Measurements from ENCODE around the gene SMPD3. TPM values are rescaled to one million over a fixed set of nuclear protein-coding genes. Genes with fewer than 3 reads are reported as not detected.

SMPD3 gene
- total RNA-seq, 1 experiment from 2014 or later: 50.7 TPM

- no peak for DNase-seq (ENCODE audit: low spot score)
Observed at GRCh38 chr16:68472581-68472980, 24.3 kb upstream of the SMPD3 start.

GRCh38 chr16:68470461-68471150, 22.3 kb upstream of the SMPD3 start:
- DNase-seq (ENCODE audit: low spot score): no peak

GRCh38 chr16:68469796-68470460, 21.6 kb upstream of the SMPD3 start:
- DNase-seq (ENCODE audit: low spot score): no peak

DNA sequence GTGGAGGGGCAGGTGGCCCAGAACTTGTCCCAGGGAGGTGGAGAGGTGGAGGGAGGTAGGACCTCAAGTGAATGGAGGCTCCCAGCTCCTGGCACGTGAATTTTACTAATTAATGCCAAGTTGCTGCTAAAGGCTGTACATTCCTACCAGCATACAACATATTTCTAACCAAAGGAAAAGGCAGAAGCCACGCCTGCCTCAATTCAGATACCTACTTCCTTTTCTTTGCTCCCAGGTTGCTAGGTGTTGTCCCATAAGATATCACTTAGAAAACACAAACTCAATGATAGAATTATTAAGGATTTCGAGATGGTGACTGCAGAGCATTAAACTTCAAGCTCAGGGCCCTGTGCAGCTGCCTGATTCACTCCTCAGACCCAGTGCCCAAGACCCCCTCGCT, 20.5 kb upstream of the SMPD3 start:
- no peak for DNase-seq (ENCODE audit: low spot score)

- DNase-seq (ENCODE audit: low spot score): no peak
Observed at GRCh38 chr16:68466174-68466573, 17.9 kb upstream of the SMPD3 start.

GRCh38 chr16:68463904-68464303, 15.6 kb upstream of the SMPD3 start:
- DNase-seq (ENCODE audit: low spot score): no peak

DNA sequence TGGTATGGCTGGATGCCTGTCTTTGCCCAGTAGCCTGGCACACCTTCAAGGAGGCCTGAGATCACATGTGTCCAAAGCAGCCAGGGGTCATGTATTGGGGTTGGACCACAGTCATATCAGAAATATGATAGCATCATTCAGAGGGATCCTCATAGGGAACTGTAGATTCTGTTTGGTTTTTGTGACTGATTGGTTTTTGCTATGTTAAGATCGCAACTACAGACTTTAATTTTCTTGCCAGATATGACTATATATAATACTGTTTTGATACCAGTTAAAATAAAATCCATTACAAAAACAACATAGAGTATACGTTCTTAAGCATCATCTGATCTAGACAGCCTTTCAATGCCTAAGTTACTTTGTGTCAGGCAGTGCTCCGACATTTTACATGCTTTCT, 11.8 kb upstream of the SMPD3 start:
- DNase-seq (ENCODE audit: low spot score): no peak

DNA sequence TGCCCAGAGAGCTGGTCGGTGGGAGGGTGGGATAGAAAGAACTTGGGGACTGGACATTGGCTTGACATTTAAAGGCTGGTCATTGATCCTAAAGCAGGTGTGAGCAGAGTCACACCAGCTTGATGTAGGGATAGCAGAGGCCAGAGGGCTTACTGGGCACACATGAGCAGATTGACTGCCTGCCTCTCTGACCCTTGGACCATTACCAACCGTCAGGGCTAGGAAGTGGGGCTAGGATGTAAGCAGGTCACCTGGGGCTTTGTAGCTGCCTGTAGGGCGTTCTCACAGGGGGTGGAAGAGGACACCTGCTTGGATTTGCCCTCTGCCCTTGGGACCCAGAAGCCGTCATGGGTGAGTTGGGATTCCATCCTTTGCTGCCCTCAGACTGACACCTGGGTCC, 11.1 kb upstream of the SMPD3 start:
- DNase-seq (ENCODE audit: low spot score): no peak

DNA sequence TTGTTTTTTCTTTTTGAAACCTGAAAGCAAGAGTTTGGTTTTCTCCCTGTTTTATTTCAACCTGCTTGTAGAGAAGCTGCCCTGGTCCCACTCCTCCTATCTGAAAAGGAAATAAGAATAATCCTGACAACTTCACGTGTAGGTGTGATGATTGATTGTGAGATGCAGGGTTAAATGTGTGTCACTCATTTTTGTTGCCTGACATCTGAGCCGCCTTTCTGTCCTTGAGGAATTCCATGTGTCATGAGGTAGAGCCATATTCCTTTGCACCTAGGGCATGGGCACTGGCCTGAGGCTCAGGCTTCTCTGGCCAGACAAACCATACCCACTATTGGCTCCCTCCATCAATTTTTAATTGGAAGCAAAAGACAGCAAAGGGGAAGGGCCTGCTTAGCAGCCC, 10.2 kb upstream of the SMPD3 start:
- DNase-seq (ENCODE audit: low spot score): no peak

- no peak for DNase-seq (ENCODE audit: low spot score)
Observed at GRCh38 chr16:68458101-68458500, 9.8 kb upstream of the SMPD3 start.

DNA sequence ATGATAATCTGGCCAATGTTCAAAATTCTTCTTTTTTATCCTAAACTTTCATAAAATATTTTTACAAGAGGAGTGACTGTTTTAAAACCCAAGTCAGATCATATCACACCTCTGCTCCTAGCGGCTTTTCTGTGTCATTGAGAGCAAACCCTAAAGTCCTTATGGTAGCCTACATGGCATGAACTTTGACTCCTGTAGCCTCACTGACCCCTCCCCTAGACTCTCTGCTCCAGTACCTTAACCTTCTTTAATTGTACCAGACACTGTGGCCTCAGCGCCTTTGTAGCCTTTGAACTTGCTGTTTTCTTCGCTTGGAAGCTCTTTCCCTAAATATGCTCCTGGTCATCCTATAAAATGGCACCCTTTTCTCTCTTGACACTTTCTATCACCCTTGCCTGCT, 7.3 kb upstream of the SMPD3 start:
- DNase-seq (ENCODE audit: low spot score): no peak

- no peak for DNase-seq (ENCODE audit: low spot score)
Observed at GRCh38 chr16:68454920-68455435, 6.7 kb upstream of the SMPD3 start.

- no peak for DNase-seq (ENCODE audit: low spot score)
Observed at GRCh38 chr16:68453816-68454215, 5.5 kb upstream of the SMPD3 start.

DNA sequence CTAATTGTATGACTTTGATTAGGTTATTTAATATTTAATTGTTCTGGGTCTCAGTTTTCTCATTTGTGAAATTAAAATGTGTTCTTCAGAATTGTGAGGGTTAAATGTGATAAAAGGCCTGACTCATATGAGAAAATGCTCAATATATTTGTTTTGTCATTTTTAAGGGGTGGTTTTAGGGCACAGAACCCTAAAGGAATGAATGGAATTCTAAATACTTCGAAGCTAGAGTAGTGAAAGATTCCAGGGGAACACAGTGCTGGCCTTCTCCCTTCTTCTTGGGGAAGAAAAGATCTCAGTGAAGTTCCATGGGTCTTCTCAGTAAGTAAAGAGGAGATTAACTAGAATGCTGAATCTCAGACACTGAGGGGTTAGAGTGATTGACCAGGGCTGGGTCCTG, 3.9 kb upstream of the SMPD3 start:
- DNase-seq (ENCODE audit: low spot score): no peak

DNA sequence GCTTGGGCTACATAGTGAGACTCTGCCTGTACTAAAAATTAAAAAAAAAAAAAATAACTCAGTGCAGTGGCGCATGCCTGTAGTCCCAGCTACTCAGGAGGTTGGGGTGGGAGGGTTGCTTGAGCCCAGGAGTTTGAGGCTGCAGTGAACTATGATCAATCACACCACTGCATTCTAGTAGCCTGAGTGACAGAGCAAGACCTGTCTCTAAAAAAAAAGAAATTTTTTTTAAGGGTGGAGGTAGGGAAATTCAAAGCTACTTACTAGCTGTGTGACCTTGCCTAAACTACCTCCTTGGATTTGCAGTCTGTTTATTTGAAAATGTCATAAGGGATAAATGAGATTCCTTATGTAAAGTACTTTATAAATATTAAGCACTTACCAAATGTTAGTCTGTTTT, 3.4 kb upstream of the SMPD3 start:
- DNase-seq (ENCODE audit: low spot score): no peak

DNA sequence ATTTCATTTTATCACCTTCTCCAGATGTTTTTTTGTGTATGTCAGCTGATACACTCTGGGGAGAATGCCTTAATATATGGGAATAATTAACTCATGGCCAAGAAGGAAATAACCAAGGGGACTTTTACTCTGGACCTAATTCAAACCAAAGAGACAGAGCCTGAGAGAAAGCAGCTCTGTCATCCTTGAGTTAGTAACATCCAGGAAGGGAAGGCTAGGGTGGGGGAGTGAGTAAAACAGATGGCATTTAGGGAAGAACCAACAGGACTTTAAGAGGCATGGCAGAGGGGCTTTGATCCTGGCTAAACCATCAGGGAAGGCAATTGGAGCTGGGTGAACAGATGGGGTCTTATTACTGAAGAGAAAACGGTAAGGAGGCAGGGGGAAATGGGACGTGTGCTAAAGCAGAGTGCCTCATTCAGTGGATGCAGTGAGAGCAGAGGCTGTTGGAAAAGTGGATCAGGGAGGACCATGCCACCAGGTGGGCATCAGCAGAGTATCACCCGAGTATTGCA, 2.5 kb upstream of the SMPD3 start:
- DNase-seq (ENCODE audit: low spot score): peak; percentile 15

DNA sequence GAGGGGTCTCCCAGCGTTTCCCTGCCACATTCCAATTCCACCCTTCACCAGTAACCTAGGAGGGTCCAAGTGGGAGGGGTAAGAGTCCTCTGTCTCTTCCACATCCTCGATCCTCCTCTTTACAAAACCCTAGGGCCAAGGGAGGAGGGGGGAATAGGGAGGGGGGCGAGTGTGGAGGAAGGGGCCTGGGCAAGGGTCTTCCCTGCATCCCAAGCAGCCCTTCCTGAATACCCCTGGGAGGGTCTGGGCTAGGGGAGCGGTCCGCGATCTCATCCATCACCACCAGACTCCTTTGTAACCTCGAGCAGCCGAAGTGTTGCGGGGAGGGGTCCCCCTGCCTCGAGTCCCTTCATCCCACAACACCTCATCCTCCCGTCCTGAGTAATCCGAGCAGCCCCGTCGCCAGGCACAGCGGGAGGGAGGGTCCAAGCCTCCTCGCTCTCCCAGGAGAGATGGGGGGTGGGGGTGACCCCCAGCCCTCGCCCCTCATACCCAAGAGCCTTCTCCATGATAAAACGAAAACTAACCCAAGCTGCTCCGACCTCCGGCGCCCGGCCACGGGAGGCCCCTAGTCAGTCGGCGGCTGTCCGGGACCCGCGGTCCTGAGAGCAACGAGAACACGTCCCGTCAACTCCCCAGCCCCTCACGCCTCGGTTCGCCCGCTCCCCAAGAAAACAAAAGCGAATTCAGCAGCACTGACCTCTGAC, 502 bp downstream of the SMPD3 start:
- DNase-seq (ENCODE audit: low spot score): no peak

DNA sequence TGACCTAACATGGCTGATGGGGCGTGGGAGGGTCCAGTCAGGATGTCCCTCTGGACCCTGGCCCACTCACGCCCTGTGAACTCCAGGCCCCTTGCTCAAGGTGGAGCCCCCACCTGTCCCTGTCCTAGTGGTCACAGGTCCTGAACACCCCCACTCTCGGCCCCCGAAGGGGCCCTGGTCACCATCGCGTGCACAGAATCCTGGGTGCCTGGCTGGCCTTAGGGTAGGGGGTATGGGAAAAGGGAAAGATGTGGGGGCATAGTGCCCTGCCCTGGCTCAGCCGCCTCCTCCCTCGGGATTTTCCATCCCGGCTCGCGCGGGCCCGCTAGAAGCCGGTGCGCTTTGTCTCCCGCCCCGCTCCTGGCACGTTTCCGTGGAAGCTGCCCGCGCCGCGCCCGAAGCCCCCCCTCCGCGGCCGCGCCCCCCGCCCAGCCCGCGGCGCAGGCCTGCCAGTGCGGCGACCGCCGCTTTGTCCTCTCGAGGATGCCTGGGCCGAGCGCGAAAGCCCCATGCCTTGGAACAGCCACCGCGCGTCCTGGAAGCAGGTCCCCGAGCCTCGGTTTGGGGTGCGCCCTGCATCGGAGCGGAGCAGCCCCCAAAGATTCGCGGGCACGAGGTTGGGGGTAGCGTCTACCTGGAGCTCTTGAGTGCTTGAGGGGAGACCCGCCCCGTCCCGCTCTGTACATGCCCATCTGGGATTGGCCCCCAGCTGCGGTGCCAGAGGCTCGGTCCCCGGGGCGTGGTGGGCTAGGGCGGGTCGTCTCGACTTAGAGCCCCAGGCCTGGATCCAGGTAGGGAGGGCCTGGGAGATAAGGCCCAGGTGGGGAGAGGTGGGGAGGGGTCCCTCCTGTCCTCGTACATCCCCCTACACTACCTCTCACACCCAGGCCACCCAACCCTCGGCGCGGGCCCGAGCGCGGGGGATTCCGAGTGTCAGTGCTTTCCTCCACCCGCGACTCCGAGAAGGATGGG, 1.3 kb downstream of the SMPD3 start:
- DNase-seq (ENCODE audit: low spot score): no peak

DNA sequence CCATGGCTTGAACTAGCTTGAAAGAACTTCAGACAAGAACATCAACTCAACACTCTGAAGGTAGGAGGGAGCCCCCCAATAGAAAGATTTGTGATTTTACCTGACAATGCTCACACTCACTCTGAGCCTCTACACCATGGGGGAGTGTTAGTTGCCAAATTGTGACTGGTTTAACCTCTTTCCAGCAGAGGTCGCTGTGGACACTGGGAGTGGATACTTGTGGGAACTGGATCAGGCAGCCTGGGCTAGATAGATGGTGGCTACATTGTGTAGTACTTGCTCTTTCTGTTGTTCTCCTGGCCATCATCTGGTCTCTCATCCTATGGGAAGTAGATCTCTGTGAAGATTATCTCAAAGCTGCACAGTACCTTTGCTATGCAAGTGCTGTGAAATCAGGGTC, 2.9 kb downstream of the SMPD3 start:
- peak; percentile 87 for DNase-seq (ENCODE audit: low spot score)

DNA sequence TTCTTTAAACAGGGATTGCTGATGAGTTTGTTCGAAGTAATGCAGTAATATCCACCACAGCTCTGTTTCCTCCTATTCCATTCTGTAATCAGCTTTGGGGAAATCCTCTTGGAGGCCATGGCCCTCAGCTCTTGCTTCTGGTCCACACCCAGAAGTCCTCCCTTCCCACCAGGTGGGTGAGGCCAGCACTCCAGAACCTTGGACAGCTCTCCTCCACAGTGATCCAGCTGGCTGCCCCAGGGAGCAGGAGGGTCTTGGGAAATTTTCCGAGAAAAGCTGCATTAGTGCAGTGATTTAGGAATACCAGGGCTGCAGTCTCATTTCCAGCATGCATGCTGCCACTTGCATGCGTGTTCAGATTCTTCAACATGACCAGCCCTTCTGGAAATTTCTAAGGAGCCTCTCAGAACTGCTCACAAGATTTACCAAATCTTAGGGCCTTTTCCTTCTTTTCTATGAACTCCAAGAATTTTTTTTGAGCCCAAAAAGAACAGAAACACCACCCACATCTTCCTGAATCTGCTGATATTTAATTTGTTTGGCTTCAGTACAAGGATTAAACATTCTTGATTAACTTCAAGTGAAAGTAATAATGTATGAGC, 4.2 kb downstream of the SMPD3 start:
- peak; percentile 55 for DNase-seq (ENCODE audit: low spot score)

- peak; percentile 52 for DNase-seq (ENCODE audit: low spot score)
Observed at GRCh38 chr16:68436581-68436980, 11.7 kb downstream of the SMPD3 start.

All from HT-29 (cell line).